Hepatocyte (in vitro differentiated cells): Measurements from ENCODE around the gene ITGA11. TPM values are rescaled to one million over a fixed set of nuclear protein-coding genes. Genes with fewer than 3 reads are reported as not detected.

Experiments used
- DNase-seq: peaks from one replicate; pipeline ENCODE4 v3.0.0-alpha.2; 2016; ENCODE audit warnings: low spot score
- H2AFZ ChIP-seq: fragments of 200-600 bp; sonication (generic); 2 replicates; pipeline ENCODE4 v1.6.0; 2016; ENCODE audit warnings: antibody characterized with exemption, mild to moderate bottlenecking
- H3K27ac ChIP-seq: fragments of 200-600 bp; sonication (generic); 2 replicates; pipeline ENCODE4 v1.5.1; 2016; ENCODE audit warnings: mild to moderate bottlenecking
- H3K27me3 ChIP-seq: fragments of 200-600 bp; sonication (generic); 2 replicates; pipeline ENCODE4 v1.6.1; 2016
- H3K36me3 ChIP-seq: fragments of 200-600 bp; sonication (generic); replicated peaks from 2 replicates; pipeline ENCODE4 v1.5.1; 2016; ENCODE audit warnings: low read depth; ENCODE audit not compliant: insufficient read depth
- H3K4me1 ChIP-seq: fragments of 200-600 bp; sonication (generic); 2 replicates; pipeline ENCODE4 v1.5.1; 2016; ENCODE audit warnings: mild to moderate bottlenecking, moderate library complexity; ENCODE audit not compliant: insufficient read depth
- H3K4me2 ChIP-seq: fragments of 200-600 bp; sonication (generic); 2 replicates; pipeline ENCODE4 v1.6.0; 2016
- H3K4me3 ChIP-seq: fragments of 200-600 bp; sonication (generic); 2 replicates; pipeline ENCODE4 v1.5.1; 2016; ENCODE audit warnings: mild to moderate bottlenecking
- H3K79me2 ChIP-seq: fragments of 200-600 bp; sonication (generic); 2 replicates; pipeline ENCODE4 v1.6.0; 2017; ENCODE audit warnings: mild to moderate bottlenecking
- H3K9me2 ChIP-seq: fragments of 200-600 bp; sonication (generic); replicated peaks from 2 replicates; pipeline ENCODE4 v1.6.0; 2017; ENCODE audit warnings: mild to moderate bottlenecking; ENCODE audit not compliant: insufficient read depth
- H3K9me3 ChIP-seq: fragments of 200-600 bp; sonication (generic); 2 replicates; pipeline ENCODE4 v1.5.1; 2016; ENCODE audit warnings: low read depth, mild to moderate bottlenecking
- H4K20me1 ChIP-seq: fragments of 200-600 bp; sonication (generic); 2 replicates; pipeline ENCODE4 v1.6.0; 2016; ENCODE audit warnings: mild to moderate bottlenecking; ENCODE audit not compliant: insufficient read depth, poor library complexity, severe bottlenecking
- EZH2 ChIP-seq: fragments of 200-600 bp; sonication (generic); IDR thresholded peaks from 2 replicates; pipeline ENCODE4 v1.6.1; 2016; ENCODE audit warnings: antibody characterized with exemption, mild to moderate bottlenecking, borderline replicate concordance
- EZH2phosphoT487 ChIP-seq: fragments of 200-600 bp; sonication (generic); IDR thresholded peaks from one replicate; pipeline ENCODE4 v1.6.1; 2018; ENCODE audit warnings: antibody characterized with exemption, mild to moderate bottlenecking, low read depth, moderate library complexity; ENCODE audit not compliant: unreplicated experiment, severe bottlenecking
- WGBS: methylation state at CpG from one replicate; pipeline ENCODE4 v1.1.6; 2016; ENCODE audit warnings: low lambda C conversion rate; ENCODE audit errors: missing lambda C conversion rate; 5-methylcytosine and 5-hydroxymethylcytosine counted together
- polyA plus RNA-seq: library from polyadenylated mRNA; unstranded; fragments of >200 nt; fragmentation: Nextera tagmentation; extraction: Ambion mirVana; gene quantifications from 2 replicates; pipeline ENCODE4 v1.2.1, GENCODE V29; 2016
- total RNA-seq: library from RNA; depleted of rRNA; stranded (reverse); fragments of >200 nt; gene quantifications from 2 replicates; pipeline ENCODE4 v1.2.3, GENCODE V29; 2014
- TF ChIP-seq, protein P1 (sequence below): fragments of 200-600 bp; sonication (generic); IDR thresholded peaks from 2 replicates; pipeline ENCODE4 v1.5.1; 2016; ENCODE audit warnings: antibody characterized with exemption, mild to moderate bottlenecking; ENCODE audit not compliant: poor library complexity

Gene ITGA11
- total and polyA plus RNA-seq, 2 experiments from 2014 or later, result 9.7 to 19.6 TPM

GRCh38 chr15:68330416-68330815 lies 101.5 kb downstream of the ITGA11 start:
- H3K4me3 ChIP-seq, result no peak overlapping the region
- no peaks in the 10 kb centered on the region for H4K20me1 ChIP-seq
- no peaks in the 10 kb centered on the region for H3K36me3 ChIP-seq
- H3K79me2 ChIP-seq, result no peaks in the 10 kb centered on the region
- DNase-seq, result no peak
- no peak overlapping the region for H3K27ac ChIP-seq
- H3K9me2 ChIP-seq, result no peaks in the 10 kb centered on the region
- 61% methylated on average over 6 of the region's 6 CpGs for WGBS
- no peaks in the 10 kb centered on the region for H3K4me1 ChIP-seq
- H3K9me3 ChIP-seq, result no peaks in the 10 kb centered on the region
- no peak for TF ChIP-seq EZH2phosphoT487
- no peak for TF ChIP-seq EZH2
- TF ChIP-seq, protein P1, sequence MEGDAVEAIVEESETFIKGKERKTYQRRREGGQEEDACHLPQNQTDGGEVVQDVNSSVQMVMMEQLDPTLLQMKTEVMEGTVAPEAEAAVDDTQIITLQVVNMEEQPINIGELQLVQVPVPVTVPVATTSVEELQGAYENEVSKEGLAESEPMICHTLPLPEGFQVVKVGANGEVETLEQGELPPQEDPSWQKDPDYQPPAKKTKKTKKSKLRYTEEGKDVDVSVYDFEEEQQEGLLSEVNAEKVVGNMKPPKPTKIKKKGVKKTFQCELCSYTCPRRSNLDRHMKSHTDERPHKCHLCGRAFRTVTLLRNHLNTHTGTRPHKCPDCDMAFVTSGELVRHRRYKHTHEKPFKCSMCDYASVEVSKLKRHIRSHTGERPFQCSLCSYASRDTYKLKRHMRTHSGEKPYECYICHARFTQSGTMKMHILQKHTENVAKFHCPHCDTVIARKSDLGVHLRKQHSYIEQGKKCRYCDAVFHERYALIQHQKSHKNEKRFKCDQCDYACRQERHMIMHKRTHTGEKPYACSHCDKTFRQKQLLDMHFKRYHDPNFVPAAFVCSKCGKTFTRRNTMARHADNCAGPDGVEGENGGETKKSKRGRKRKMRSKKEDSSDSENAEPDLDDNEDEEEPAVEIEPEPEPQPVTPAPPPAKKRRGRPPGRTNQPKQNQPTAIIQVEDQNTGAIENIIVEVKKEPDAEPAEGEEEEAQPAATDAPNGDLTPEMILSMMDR, result no peak
- H3K27me3 ChIP-seq, result no peaks in the 10 kb centered on the region
- no peak overlapping the region for H2AFZ ChIP-seq
- H3K4me2 ChIP-seq, result no peak overlapping the region

DNA sequence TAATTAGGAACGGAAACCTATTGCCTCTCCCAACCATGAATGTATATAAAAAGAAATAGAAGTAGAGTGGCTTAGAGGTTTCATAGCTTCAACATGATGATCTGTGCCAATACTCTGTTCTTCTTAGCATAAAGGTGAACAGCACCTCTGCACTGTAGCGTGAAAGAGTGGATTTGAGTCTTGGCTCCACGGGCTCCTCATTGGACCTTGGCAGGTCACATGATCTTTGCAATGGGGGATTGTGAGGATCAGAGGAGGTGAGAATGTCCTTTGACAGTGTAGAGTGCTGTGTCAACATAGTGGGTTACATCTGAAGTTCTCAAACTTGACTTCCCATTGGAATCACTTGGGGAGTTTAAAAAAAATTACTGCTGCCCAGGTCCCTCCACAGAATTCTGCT lies 103.0 kb downstream of the ITGA11 start:
- Histone ChIP-seq H3K79me2 (no peaks in the 10 kb centered on the region), H3K4me2 (no peak overlapping the region), H3K4me3 (no peak overlapping the region), H4K20me1 (no peaks in the 10 kb centered on the region), H3K9me3 (no peaks in the 10 kb centered on the region), H2AFZ (no peak overlapping the region), H3K27ac (no peak overlapping the region), H3K9me2 (no peaks in the 10 kb centered on the region), H3K36me3 (no peaks in the 10 kb centered on the region), H3K4me1 (no peaks in the 10 kb centered on the region), H3K27me3 (no peaks in the 10 kb centered on the region)
- DNase-seq, result no peak
- 91% methylated on average over 3 of the region's 3 CpGs for WGBS
- TF ChIP-seq, protein P1, result no peak
- TF ChIP-seq EZH2phosphoT487 (no peak), EZH2 (no peak)

DNA sequence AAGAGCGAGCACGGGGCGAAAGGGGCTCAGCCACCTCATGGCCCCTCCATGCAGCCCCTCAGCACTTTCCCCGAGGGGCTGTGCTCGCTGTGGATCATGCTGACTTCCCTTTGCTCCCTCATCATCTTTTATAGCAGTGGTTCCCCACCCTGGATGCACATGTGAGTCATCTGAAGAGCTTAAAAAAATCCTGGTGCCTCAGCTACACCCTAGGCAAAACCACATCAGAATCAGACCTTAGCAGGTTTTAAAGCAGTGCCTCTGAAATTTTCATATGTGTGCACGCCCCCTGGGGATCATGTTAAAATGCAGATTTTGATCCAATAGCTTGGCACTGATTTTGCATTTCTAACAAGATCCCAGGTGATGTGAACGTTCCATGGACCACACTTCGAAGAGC lies 103.5 kb downstream of the ITGA11 start:
- H3K79me2 ChIP-seq, result no peaks in the 10 kb centered on the region
- no peaks in the 10 kb centered on the region for H3K36me3 ChIP-seq
- H3K27me3 ChIP-seq, result no peaks in the 10 kb centered on the region
- H2AFZ ChIP-seq, result no peak overlapping the region
- WGBS, result 91% methylated on average over 8 of the region's 8 CpGs
- H4K20me1 ChIP-seq, result no peaks in the 10 kb centered on the region
- H3K9me3 ChIP-seq, result no peaks in the 10 kb centered on the region
- H3K4me3 ChIP-seq, result no peak overlapping the region
- no peak overlapping the region for H3K27ac ChIP-seq
- DNase-seq, result no peak
- H3K4me1 ChIP-seq, result no peaks in the 10 kb centered on the region
- TF ChIP-seq, protein P1, result no peak
- TF ChIP-seq EZH2phosphoT487, result no peak
- no peak for TF ChIP-seq EZH2
- H3K4me2 ChIP-seq, result no peak overlapping the region
- no peaks in the 10 kb centered on the region for H3K9me2 ChIP-seq
